RKO (cell line): ENCODE measurements around the gene PARD3B.

Experiments used
- DNase-seq: peaks from one replicate; pipeline ENCODE4 v3.0.0-alpha.2; 2016; ENCODE audit warnings: low spot score

PARD3B gene

DNA sequence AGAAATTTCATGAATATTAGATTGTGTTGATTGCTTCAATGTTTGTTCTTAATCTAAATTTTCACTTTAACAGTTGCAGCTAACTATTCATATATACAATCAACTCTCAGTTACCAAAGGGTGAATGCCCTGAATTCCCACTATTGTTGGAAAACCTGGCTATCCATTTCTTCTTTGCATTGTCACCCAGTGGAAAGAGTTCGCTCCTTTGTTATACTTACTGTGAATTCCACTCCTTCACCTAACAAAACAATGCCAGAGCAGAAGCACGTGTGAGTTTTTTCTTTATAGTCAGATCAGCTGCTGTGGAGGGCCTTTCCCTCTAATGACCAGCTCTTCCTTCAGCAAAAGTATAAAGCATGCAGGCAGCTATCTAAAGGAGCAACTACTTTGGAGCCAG lies 727.9 kb downstream of the PARD3B start:
- DNase-seq: no peak

DNA sequence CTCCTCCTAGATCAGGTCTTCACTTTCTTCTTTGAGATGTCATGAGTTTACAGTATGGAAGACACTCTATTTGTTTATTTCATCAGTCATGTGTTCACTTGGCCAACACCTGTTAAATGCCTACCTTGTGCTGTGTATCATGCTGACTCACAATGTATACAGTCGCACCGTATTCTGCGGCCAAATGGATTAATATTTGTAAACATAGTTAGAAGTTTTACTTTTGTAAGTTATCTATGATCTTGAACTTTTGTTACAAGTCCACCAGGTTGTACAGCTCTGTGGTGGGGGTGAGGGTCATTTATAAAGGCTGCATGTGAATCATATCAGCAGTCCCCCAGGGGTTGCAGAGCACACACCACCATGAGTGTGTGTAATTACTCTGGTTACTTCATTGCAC lies 728.4 kb downstream of the PARD3B start:
- no peak for DNase-seq

DNA sequence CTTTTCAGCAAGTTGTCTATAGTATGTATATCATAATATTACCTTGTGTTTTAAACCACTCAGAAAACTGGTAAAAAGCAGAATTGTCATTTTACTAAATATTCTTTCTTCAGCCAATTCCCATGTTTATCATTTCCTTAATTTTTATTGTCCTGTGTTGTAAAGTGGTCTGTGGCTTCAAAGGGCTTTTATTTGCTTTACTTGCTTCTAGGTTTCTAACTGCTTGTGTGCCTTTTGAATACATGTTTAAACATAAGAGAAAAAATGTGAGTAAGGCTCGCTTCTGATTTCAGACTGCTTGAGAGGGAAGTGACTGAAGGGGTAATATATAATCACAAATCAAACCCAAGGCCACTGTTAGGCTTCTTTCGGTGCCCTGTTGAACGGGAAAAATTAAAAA lies 729.5 kb downstream of the PARD3B start:
- DNase-seq: no peak

GRCh38 chr2:205276116-205276777 lies 731.0 kb downstream of the PARD3B start:
- DNase-seq: no peak

- DNase-seq: no peak
These were observed 735.4 kb downstream of the PARD3B start for GRCh38 chr2:205280596-205281236.

DNA sequence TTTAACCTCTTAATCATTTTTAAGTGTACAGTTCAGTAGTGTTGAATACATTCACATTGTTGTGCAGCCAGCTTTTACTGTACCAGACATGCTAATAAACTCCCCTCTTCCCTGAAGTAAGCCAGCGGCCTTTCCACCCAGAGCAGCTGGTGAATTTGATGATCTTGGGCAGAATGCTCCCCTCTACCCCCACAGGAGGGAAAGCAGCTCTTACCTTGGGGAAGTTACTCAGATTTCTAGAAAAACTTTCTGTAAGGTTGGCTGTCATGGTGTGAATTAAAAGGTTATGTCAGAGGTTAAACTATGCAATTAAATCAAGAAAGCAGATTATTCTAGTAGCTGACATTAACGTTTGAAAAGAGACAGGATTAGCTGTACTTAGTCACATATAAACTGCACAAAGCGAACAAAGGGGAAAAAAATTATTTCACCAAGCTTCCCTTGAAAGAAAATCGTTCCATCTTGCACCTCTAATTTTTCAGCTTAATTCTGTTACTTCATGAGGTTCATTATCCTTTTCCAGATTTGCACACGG lies 738.5 kb downstream of the PARD3B start:
- no peak for DNase-seq

GRCh38 chr2:205284334-205284733 lies 739.1 kb downstream of the PARD3B start:
- DNase-seq: no peak

DNA sequence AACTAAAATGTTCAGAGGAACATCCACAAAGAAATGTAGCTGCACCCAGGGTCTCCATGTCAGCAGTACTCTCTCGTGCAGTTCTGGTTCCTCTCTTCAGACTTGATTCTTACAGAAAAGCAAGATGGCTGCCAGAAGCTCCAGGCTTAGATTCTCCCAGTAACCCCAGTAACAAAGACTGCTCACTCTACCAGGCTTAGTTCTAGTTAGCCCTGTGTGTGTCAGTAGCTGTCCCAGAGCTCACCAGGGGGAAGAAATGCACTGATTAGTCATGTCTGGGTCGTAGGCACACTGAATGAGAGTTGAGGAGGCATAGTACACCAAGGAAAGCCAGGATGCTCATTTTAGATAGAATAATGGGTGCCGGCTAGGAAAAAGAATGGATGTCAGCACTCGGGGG lies 742.0 kb downstream of the PARD3B start:
- DNase-seq: peak; percentile 5

DNA sequence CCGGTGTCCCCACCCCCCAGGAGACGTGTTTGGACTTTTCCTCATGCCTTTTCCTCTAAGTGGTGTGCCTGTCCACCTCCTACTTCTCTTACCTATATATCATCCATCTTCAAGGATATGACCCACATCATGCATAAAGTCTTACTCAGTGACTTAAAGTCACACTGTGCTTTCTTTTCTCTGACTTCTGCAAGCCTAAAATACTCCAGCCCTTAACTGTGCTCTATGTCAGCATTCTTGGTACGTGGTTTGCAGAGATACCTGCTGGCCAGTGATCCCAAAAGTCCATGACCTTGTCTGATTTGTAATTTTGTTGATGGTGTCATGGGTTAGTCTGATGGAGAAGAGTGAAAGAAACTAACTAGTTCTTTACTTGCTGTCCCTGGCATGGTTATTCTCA lies 743.4 kb downstream of the PARD3B start:
- DNase-seq: no peak

- no peak for DNase-seq
These were observed 745.0 kb downstream of the PARD3B start for GRCh38 chr2:205290299-205290698.

- no peak for DNase-seq
These were observed 747.5 kb downstream of the PARD3B start for GRCh38 chr2:205292665-205293295.

DNA sequence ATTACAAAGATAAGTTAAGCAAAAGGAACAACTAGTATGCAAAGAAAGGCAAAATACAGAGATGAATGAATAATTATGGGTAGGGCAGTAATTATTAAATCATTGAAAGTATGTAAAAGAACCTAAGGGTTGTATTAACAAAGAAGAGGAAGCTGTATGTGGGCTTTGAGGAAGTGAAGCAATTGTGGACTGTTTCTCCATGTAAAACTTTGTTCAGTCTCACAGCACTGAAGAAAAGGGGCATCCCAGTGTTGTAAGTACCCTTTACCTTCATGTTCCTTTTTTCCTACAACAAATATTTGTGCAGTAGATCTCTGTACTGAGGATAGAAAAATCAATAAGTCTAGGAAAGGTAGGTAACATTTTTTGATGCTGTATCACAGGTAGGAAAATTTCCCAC lies 748.3 kb downstream of the PARD3B start:
- DNase-seq: no peak

DNA sequence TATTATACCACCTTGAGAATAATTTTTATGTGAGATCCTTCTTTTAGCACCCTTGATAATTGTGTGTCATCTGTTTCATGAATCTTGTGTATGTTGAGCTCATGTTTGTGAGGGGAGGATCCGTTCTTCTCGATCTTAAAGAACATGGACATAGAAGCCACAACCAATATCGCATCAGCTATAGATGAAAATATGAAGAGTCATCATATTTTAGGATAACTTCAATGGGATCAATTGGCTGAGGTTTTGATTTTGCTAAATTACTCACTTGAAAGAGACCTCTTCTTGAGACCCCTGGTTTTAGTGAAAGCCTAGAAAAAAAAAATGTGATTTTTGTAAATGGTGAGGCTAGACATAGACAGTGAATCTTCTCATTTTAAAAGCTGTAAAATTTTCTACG lies 751.7 kb downstream of the PARD3B start:
- no peak for DNase-seq

DNA sequence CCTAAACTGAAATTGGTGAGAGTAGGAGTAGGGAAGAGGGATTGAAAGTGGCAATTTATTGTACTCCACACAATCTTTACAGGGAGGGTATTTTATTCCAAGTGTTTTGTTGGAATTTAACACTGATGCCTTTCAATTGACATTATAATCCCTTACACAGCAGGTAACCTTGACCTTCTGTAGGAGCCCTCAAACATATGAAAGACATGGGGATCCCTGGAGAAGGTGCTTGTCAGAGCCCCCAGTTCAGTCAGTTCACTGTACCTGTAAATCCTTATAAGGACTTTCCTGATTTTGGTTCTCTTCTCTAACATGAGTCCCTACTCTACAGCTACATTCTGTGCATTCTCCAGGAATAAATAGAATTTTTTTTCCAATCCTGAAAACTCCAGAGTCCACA lies 752.1 kb downstream of the PARD3B start:
- DNase-seq: no peak

- no peak for DNase-seq
These were observed 752.6 kb downstream of the PARD3B start for GRCh38 chr2:205297846-205298245.

DNA sequence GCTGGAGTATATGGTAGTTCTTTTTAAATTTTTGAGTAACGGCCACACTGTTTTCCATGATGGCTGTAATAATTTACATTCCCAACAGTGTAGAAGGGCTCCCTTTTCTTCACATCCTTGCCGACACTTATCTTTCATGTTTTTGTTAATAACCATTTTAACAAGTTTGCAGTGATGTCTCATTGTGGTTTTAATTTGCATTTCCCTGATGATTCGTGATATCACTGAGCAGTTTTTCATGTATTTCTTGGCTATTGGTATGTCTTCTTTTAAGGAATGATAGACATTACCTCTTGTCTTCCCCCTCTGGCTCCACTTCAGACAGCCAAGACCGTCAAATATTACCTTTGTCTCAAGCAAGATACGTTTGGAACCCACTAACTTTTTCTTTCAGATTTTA lies 765.9 kb downstream of the PARD3B start:
- DNase-seq: no peak

DNA sequence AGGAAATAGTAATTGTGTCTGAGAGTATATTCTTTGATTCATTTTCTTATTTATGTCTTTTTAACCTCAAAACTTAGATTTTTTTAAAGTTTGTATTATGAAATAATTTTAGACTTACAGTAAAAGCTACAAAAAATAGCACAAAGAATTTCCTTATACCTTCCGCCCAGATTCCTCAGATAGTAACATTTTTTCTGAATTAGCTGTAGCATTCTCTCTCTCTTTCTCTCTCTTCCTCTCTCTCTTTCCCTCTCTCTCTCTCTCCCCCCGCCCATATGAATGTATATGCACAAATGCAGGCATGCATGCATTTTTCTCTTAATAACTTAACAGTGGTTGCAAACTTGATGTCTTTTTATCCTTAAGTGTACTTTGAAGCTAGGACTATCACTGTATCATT lies 776.0 kb downstream of the PARD3B start:
- no peak for DNase-seq

GRCh38 chr2:205323929-205324328 lies 778.7 kb downstream of the PARD3B start:
- no peak for DNase-seq

- DNase-seq: no peak
These were observed 779.1 kb downstream of the PARD3B start for GRCh38 chr2:205324355-205324754.

DNA sequence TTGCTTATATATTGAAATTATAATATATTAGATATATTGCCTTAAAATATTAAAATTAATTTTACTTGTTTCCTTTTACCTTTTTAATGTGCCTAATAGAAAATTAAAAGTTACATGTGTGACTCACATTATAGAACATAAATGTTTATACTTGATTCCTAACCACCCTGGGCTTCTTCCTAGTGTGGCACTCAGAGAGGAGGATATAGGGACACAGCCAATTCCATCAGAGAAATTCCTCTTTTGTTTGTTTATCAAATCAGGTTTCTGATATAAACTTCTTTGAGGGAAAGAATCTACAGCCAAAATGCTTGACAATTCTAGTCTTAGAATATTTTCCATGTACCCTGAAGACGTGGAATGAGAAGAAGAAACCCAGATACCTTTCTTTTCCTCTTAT lies 788.1 kb downstream of the PARD3B start:
- no peak for DNase-seq

- DNase-seq: no peak
These were observed 792.0 kb downstream of the PARD3B start for GRCh38 chr2:205337274-205337673.

- no peak for DNase-seq
These were observed 792.9 kb downstream of the PARD3B start for GRCh38 chr2:205338156-205338555.

- no peak for DNase-seq
These were observed 797.8 kb downstream of the PARD3B start for GRCh38 chr2:205343103-205343502.
